SK-N-SH treated with all-trans-retinoic acid at 6 μM for 48 hours (cell line): ENCODE measurements around the gene NPAS3.

Source experiments
- GLIS3 ChIP-seq: fragments of 250-450 bp; sonication (Bioruptor Pico); IDR thresholded peaks from 2 replicates; pipeline ENCODE4 v1.5.0; 2020; ENCODE audit warnings: mild to moderate bottlenecking, moderate library complexity
- ISL1 ChIP-seq: fragments of 250-450 bp; sonication (Bioruptor Pico); IDR thresholded peaks from 2 replicates; pipeline ENCODE4 v2.1.2; 2022; ENCODE audit warnings: mild to moderate bottlenecking, moderate library complexity
- TCF4 ChIP-seq: fragments of 250-450 bp; sonication (Bioruptor Pico); IDR thresholded peaks from 2 replicates; pipeline ENCODE4 v1.8.0; 2021; ENCODE audit warnings: mild to moderate bottlenecking, moderate library complexity, borderline replicate concordance
- TOX ChIP-seq: fragments of 250-450 bp; sonication (Bioruptor Pico); IDR thresholded peaks from 2 replicates; pipeline ENCODE4 v1.8.0; 2021; ENCODE audit warnings: mild to moderate bottlenecking, moderate library complexity, borderline replicate concordance
- ZC3H10 ChIP-seq: fragments of 250-450 bp; sonication (Bioruptor Pico); IDR thresholded peaks from 2 replicates; pipeline ENCODE4 v1.5.1; 2021; ENCODE audit warnings: mild to moderate bottlenecking, moderate library complexity
- ZFP3 ChIP-seq: fragments of 250-450 bp; sonication (Bioruptor Pico); IDR thresholded peaks from 2 replicates; pipeline ENCODE4 v1.5.0; 2020; ENCODE audit warnings: mild to moderate bottlenecking, moderate library complexity
- ZFP30 ChIP-seq: fragments of 450-650 bp; formaldehyde crosslinking; IDR thresholded peaks from 2 replicates; pipeline ENCODE4 v1.5.0; 2022; ENCODE audit warnings: mild to moderate bottlenecking, moderate library complexity
- ZNF70 ChIP-seq: fragments of 450-650 bp; formaldehyde crosslinking; IDR thresholded peaks from 2 replicates; pipeline ENCODE4 v1.5.0; 2020; ENCODE audit warnings: mild to moderate bottlenecking, moderate library complexity
- TF ChIP-seq, protein P1 (sequence below): fragments of 250-450 bp; sonication (Bioruptor Pico); IDR thresholded peaks from 2 replicates; pipeline ENCODE4 v1.8.0; 2020; ENCODE audit warnings: mild to moderate bottlenecking, moderate library complexity, borderline replicate concordance
- TF ChIP-seq, protein P2 (sequence below): fragments of 250-450 bp; sonication (Bioruptor Pico); IDR thresholded peaks from 2 replicates; pipeline ENCODE4 v1.5.1; 2020; ENCODE audit warnings: low read depth, mild to moderate bottlenecking, moderate library complexity

DNA sequence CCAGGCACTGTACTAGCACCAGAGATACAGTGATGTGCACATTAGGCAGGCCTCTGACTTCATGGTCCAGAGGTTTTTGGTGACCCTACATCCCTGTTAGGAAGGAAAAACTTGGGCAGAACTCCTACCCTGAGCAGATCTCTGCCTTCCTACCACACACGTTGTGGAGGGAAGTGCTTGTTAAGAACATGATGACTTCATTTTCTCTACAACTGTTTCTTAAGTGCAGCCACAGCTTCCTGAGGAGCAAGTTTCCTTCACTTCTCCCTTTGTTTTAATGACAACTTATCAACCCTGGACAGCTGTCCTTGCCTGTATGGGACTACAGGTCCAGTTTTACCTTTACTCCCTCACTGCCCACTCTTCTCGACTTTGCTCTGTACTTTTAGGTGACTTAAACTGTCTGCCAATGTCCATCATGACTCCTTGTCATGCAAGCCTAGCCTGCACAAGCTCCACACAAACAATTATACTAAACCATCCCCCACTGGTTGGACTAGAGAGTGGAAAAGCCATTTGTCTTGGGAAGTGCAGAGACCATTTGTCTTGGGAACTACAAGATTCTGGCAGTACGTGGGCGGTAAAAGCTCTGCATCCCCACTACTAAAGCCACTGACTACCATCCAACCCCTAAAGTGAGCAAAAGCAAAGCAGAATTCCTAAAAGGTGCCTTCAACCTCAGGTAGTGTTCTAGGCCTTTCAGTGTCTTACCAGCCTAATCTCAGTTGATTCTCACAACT lies 652.4 kb downstream of the NPAS3 start:
- TF ChIP-seq, protein P1, sequence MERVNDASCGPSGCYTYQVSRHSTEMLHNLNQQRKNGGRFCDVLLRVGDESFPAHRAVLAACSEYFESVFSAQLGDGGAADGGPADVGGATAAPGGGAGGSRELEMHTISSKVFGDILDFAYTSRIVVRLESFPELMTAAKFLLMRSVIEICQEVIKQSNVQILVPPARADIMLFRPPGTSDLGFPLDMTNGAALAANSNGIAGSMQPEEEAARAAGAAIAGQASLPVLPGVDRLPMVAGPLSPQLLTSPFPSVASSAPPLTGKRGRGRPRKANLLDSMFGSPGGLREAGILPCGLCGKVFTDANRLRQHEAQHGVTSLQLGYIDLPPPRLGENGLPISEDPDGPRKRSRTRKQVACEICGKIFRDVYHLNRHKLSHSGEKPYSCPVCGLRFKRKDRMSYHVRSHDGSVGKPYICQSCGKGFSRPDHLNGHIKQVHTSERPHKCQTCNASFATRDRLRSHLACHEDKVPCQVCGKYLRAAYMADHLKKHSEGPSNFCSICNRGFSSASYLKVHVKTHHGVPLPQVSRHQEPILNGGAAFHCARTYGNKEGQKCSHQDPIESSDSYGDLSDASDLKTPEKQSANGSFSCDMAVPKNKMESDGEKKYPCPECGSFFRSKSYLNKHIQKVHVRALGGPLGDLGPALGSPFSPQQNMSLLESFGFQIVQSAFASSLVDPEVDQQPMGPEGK (CRISPR knock-in tag): no peak
- TF ChIP-seq ZC3H10 (CRISPR knock-in tag): no peak
- no peak for TF ChIP-seq TOX (CRISPR knock-in tag)
- no peak for TF ChIP-seq ZNF70 (CRISPR knock-in tag)
- no peak for TF ChIP-seq GLIS3 (CRISPR knock-in tag)
- TF ChIP-seq ZFP30 (CRISPR knock-in tag): no peak
- TF ChIP-seq, protein P2, sequence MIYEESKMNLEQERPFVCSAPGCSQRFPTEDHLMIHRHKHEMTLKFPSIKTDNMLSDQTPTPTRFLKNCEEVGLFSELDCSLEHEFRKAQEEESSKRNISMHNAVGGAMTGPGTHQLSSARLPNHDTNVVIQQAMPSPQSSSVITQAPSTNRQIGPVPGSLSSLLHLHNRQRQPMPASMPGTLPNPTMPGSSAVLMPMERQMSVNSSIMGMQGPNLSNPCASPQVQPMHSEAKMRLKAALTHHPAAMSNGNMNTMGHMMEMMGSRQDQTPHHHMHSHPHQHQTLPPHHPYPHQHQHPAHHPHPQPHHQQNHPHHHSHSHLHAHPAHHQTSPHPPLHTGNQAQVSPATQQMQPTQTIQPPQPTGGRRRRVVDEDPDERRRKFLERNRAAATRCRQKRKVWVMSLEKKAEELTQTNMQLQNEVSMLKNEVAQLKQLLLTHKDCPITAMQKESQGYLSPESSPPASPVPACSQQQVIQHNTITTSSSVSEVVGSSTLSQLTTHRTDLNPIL (CRISPR knock-in tag): no peak
- TF ChIP-seq ISL1 (CRISPR knock-in tag): no peak
- TF ChIP-seq ZFP3 (CRISPR knock-in tag): no peak
- no peak for TF ChIP-seq TCF4
